ENCODE results near the gene BAX.

- TF ChIP-seq CTCF (IDR thresholded peaks at IDR 0.05; ENCODE audit: insufficient read depth, low read depth, low read length): no peak
- TF ChIP-seq EZH2 (IDR thresholded peaks at IDR 0.05; ENCODE audit: insufficient read depth, low read length): no peak
These were observed 34.2 kb downstream of the BAX start for GRCh38 chr19:48988860-48989259.

Data from astrocyte (in vitro differentiated cells and primary cell).